HepG2 (cell line): ENCODE measurements around the gene KLC4.

Experiments used
- ATF3 ChIP-seq: sonication (generic); formaldehyde crosslinking; IDR thresholded peaks from 2 replicates; pipeline ENCODE4 v1.4.0; 2020; ENCODE audit warnings: missing genetic modification reagents
- CTCF ChIP-seq: sonication (generic); formaldehyde crosslinking; IDR thresholded peaks from 2 replicates; pipeline ENCODE4 v1.5.0; 2020; ENCODE audit warnings: mild to moderate bottlenecking, missing genetic modification reagents, moderate library complexity
- PRPF4 ChIP-seq: fragments of 200-400 bp; formaldehyde crosslinking; IDR thresholded peaks from 2 replicates; pipeline ENCODE4 v1.6.1; 2016; ENCODE audit warnings: low read length, low read depth; ENCODE audit not compliant: poor library complexity, severe bottlenecking
- ZNF121 ChIP-seq: sonication (generic); formaldehyde crosslinking; IDR thresholded peaks from 2 replicates; pipeline ENCODE4 v1.5.0; 2020; ENCODE audit warnings: mild to moderate bottlenecking, missing genetic modification reagents
- ZNF331 ChIP-seq: sonication (generic); formaldehyde crosslinking; IDR thresholded peaks from 2 replicates; pipeline ENCODE4 v1.4.0; 2020; ENCODE audit warnings: missing genetic modification reagents

GRCh38 chr6:43052225-43052841 is 7.1 kb upstream of the KLC4 start:
- TF ChIP-seq ZNF121 (CRISPR knock-in tag) (no peak), PRPF4 (no peak), CTCF (CRISPR knock-in tag) (no peak), ATF3 (no peak), ZNF331 (no peak)
